H9 (cell line): ENCODE measurements around the gene USP7. TPM values are rescaled to one million over a fixed set of nuclear protein-coding genes. Genes with fewer than 3 reads are reported as not detected.

ENCODE experiments used
- DNase-seq: peaks from one replicate; pipeline ENCODE4 v3.0.0-alpha.2; 2017
- H2AFZ ChIP-seq: one replicate; pipeline ENCODE4 v1.6.1; 2013; ENCODE audit warnings: mild to moderate bottlenecking, low read length, control low read depth, moderate library complexity
- H2AK5ac ChIP-seq: 2 replicates; pipeline ENCODE4 v1.6.1; 2013; ENCODE audit warnings: low read length, control low read depth, mixed read lengths; ENCODE audit not compliant: insufficient read length
- H2BK120ac ChIP-seq: one replicate; pipeline ENCODE4 v1.6.1; 2013; ENCODE audit warnings: low read depth, mild to moderate bottlenecking, low read length, control low read depth, inconsistent platforms; ENCODE audit not compliant: poor library complexity, severe bottlenecking
- H2BK12ac ChIP-seq: 2 replicates; pipeline ENCODE4 v1.6.1; 2013; ENCODE audit warnings: low read length, control low read depth, mixed read lengths, low read depth; ENCODE audit not compliant: insufficient read length
- H2BK15ac ChIP-seq: 2 replicates; pipeline ENCODE4 v1.6.1; 2013; ENCODE audit warnings: low read depth, low read length, control low read depth
- H2BK20ac ChIP-seq: one replicate; pipeline ENCODE4 v1.6.1; 2013; ENCODE audit warnings: low read depth, mild to moderate bottlenecking, low read length, control low read depth, inconsistent platforms; ENCODE audit not compliant: poor library complexity, severe bottlenecking
- H2BK5ac ChIP-seq: 2 replicates; pipeline ENCODE4 v1.6.1; 2013; ENCODE audit warnings: low read length, control low read depth, mixed read lengths; ENCODE audit not compliant: insufficient read length
- H3K14ac ChIP-seq: 2 replicates; pipeline ENCODE4 v1.6.1; 2013; ENCODE audit warnings: low read length, control low read depth; ENCODE audit not compliant: insufficient read depth
- H3K18ac ChIP-seq: 2 replicates; pipeline ENCODE4 v1.6.1; 2013; ENCODE audit warnings: low read depth, mild to moderate bottlenecking, mixed read lengths, low read length, control low read depth; ENCODE audit not compliant: insufficient read length
- H3K23ac ChIP-seq: 2 replicates; pipeline ENCODE4 v1.6.1; 2013; ENCODE audit warnings: low read length, control low read depth, mixed read lengths, low read depth; ENCODE audit not compliant: insufficient read length
- H3K23me2 ChIP-seq: 2 replicates; pipeline ENCODE4 v1.6.1; 2013; ENCODE audit warnings: low read depth, mild to moderate bottlenecking, mixed read lengths, low read length, control low read depth; ENCODE audit not compliant: insufficient read length, poor library complexity, severe bottlenecking
- H3K27ac ChIP-seq: 2 replicates; pipeline ENCODE4 v1.5.1; 2013; ENCODE audit warnings: low read length, control low read depth, mixed read lengths, low read depth; ENCODE audit not compliant: insufficient read length
- H3K27me3 ChIP-seq: 2 replicates; pipeline ENCODE4 v1.6.1; 2013; ENCODE audit warnings: low read length, control low read depth, inconsistent platforms; ENCODE audit not compliant: insufficient read depth
- H3K4ac ChIP-seq: 2 replicates; pipeline ENCODE4 v1.6.1; 2013; ENCODE audit warnings: low read depth, mild to moderate bottlenecking, control low read depth, inconsistent platforms, low read length, moderate library complexity
- H3K4me1 ChIP-seq: 2 replicates; pipeline ENCODE4 v1.6.1; 2013; ENCODE audit warnings: low read length, control low read depth, inconsistent platforms; ENCODE audit not compliant: insufficient read depth
- H3K4me2 ChIP-seq: 2 replicates; pipeline ENCODE4 v1.6.1; 2013; ENCODE audit warnings: low read length, control low read depth, mixed read lengths; ENCODE audit not compliant: insufficient read length, insufficient read depth
- H3K56ac ChIP-seq: 2 replicates; pipeline ENCODE4 v1.6.1; 2013; ENCODE audit warnings: low read depth, mild to moderate bottlenecking, mixed read lengths, low read length, control low read depth; ENCODE audit not compliant: insufficient read length
- H3K79me1 ChIP-seq: 2 replicates; pipeline ENCODE4 v1.6.1; 2013; ENCODE audit warnings: low read depth, mild to moderate bottlenecking, moderate library complexity, low read length, control low read depth, inconsistent platforms; ENCODE audit not compliant: insufficient read depth, poor library complexity, severe bottlenecking
- H3K79me2 ChIP-seq: 2 replicates; pipeline ENCODE4 v1.6.1; 2013; ENCODE audit warnings: low read length, control low read depth, inconsistent platforms; ENCODE audit not compliant: insufficient read depth
- H3K9ac ChIP-seq: 2 replicates; pipeline ENCODE4 v1.6.1; 2013; ENCODE audit warnings: low read length, control low read depth, mixed read lengths; ENCODE audit not compliant: insufficient read length; ENCODE audit errors: extremely low read depth
- H3K9me3 ChIP-seq: one replicate; pipeline ENCODE4 v1.6.1; 2013; ENCODE audit warnings: low read depth, low read length, inconsistent platforms; ENCODE audit not compliant: control insufficient read depth
- H3T11ph ChIP-seq: one replicate; pipeline ENCODE4 v1.6.1; 2013; ENCODE audit warnings: mild to moderate bottlenecking, low read length, control low read depth, inconsistent platforms
- H4K20me1 ChIP-seq: one replicate; pipeline ENCODE4 v1.6.1; 2013; ENCODE audit not compliant: control insufficient read depth, insufficient read length, insufficient read depth
- H4K5ac ChIP-seq: 2 replicates; pipeline ENCODE4 v1.6.1; 2013; ENCODE audit warnings: low read depth, mild to moderate bottlenecking, mixed read lengths, low read length, control low read depth; ENCODE audit not compliant: insufficient read length
- H4K8ac ChIP-seq: replicated peaks from 2 replicates; pipeline ENCODE4 v1.6.1; 2013; ENCODE audit warnings: low read length, control low read depth, mixed read lengths, low read depth; ENCODE audit not compliant: insufficient read length
- H4K91ac ChIP-seq: 2 replicates; pipeline ENCODE4 v1.6.1; 2013; ENCODE audit warnings: low read depth, mild to moderate bottlenecking, moderate library complexity, mixed read lengths, low read length, control low read depth; ENCODE audit not compliant: insufficient read length
- H3K27ac Mint-ChIP-seq, 3 experiments: 2 replicates in 2 of 3; 3 replicates in 1 of 3; pipeline ENCODE4 v1.8.0; 2020 to 2021; ENCODE audit warnings: mixed read lengths in 3 of 3, mild to moderate bottlenecking in 1 of 3, moderate library complexity in 1 of 3
- H3K27me3 Mint-ChIP-seq: 2 replicates; pipeline ENCODE4 v1.8.0; 2021; ENCODE audit warnings: low read depth, mild to moderate bottlenecking, moderate library complexity, mixed read lengths
- H3K36me3 Mint-ChIP-seq, 3 experiments: 2 replicates in 2 of 3; 3 replicates in 1 of 3; pipeline ENCODE4 v1.8.0; 2020 to 2021; ENCODE audit warnings: low read depth in 3 of 3, mixed read lengths in 3 of 3; ENCODE audit not compliant: insufficient read depth in 1 of 3
- H3K4me1 Mint-ChIP-seq, 2 experiments: 2 replicates each; pipeline ENCODE4 v1.8.0; 2020; ENCODE audit warnings: mixed read lengths in 2 of 2
- H3K4me3 Mint-ChIP-seq, 2 experiments: 2 replicates in 1 of 2; 3 replicates in 1 of 2; pipeline ENCODE4 v1.8.0; 2020 to 2021; ENCODE audit warnings: mild to moderate bottlenecking in 2 of 2, mixed read lengths in 2 of 2, moderate library complexity in 1 of 2
- H3K9me3 Mint-ChIP-seq, 2 experiments: 2 replicates in 1 of 2; 3 replicates in 1 of 2; pipeline ENCODE4 v1.8.0; 2020; ENCODE audit warnings: mild to moderate bottlenecking in 2 of 2, mixed read lengths in 2 of 2, moderate library complexity in 1 of 2
- WGBS: extraction: QIAGEN DNeasy Blood & Tissue Kit; methylation state at CpG from one replicate; pipeline ENCODE4 v1.1.7; 2013; ENCODE audit warnings: missing lambda C conversion rate, low lambda C conversion rate, mixed read lengths; ENCODE audit not compliant: insufficient read length; ENCODE audit errors: extremely low coverage; 5-methylcytosine and 5-hydroxymethylcytosine counted together
- total RNA-seq: library from RNA; stranded (reverse); gene quantifications from 2 replicates; pipeline ENCODE4 v1.2.1, GENCODE V29; 2021
- TF ChIP-seq, protein P1 (sequence below): fragments of 200-600 bp; sonication (generic); conservative IDR thresholded peaks from 3 replicates; pipeline ENCODE4 v1.8.0; 2021; ENCODE audit warnings: antibody characterized with exemption, mild to moderate bottlenecking

Gene USP7
- total RNA-seq, 1 experiment from 2014 or later = 192 TPM

- Mint-ChIP-seq H3K9me3 (no peaks in the 10 kb centered on the region; a peak in 1 of 5 replicates), H3K27me3 (no peaks in the 10 kb centered on the region; the same call in 1 of the 2 replicates), H3K4me3 (no peak overlapping the region; a peak in 1 of 5 replicates), H3K27ac (peak overlapping the region in 2 of 3 experiments; percentile 92 to 96; a peak in 4 of 7 replicates), H3K4me1 (peaks cover 27 to 33% of the 10 kb centered on the region in 2 experiments), H3K36me3 (peaks cover 41 to 98% (median 78%) of the 10 kb centered on the region in 3 experiments)
- H3K4ac ChIP-seq = no peak overlapping the region
- H2BK20ac ChIP-seq = no peak overlapping the region
- H2BK5ac ChIP-seq = no peak overlapping the region
- no peaks in the 10 kb centered on the region for H3K23me2 ChIP-seq
- TF ChIP-seq, protein P1, sequence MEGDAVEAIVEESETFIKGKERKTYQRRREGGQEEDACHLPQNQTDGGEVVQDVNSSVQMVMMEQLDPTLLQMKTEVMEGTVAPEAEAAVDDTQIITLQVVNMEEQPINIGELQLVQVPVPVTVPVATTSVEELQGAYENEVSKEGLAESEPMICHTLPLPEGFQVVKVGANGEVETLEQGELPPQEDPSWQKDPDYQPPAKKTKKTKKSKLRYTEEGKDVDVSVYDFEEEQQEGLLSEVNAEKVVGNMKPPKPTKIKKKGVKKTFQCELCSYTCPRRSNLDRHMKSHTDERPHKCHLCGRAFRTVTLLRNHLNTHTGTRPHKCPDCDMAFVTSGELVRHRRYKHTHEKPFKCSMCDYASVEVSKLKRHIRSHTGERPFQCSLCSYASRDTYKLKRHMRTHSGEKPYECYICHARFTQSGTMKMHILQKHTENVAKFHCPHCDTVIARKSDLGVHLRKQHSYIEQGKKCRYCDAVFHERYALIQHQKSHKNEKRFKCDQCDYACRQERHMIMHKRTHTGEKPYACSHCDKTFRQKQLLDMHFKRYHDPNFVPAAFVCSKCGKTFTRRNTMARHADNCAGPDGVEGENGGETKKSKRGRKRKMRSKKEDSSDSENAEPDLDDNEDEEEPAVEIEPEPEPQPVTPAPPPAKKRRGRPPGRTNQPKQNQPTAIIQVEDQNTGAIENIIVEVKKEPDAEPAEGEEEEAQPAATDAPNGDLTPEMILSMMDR = no peak
- H3T11ph ChIP-seq = no peak overlapping the region
- no peak overlapping the region for H2BK15ac ChIP-seq
- H3K27me3 ChIP-seq = no peaks in the 10 kb centered on the region
- H3K4me2 ChIP-seq = no peak overlapping the region
- H4K5ac ChIP-seq = no peak overlapping the region
- no peak overlapping the region for H2BK12ac ChIP-seq
- no peak overlapping the region for H3K27ac ChIP-seq
- no peak overlapping the region for H3K23ac ChIP-seq
- H2AFZ ChIP-seq = no peak overlapping the region
- peaks cover 6% of the 10 kb centered on the region for H4K20me1 ChIP-seq
- no peak for DNase-seq
- H4K91ac ChIP-seq = no peak overlapping the region
- H3K18ac ChIP-seq = no peak overlapping the region
- H2BK120ac ChIP-seq = no peak overlapping the region
- H3K4me1 ChIP-seq = no peaks in the 10 kb centered on the region
- H3K9ac ChIP-seq = no peak overlapping the region
- H3K79me1 ChIP-seq = no peaks in the 10 kb centered on the region
- WGBS = no CpG with 5 or more reads among the region's 8 CpGs
- no peak overlapping the region for H2AK5ac ChIP-seq
- H3K79me2 ChIP-seq = no peaks in the 10 kb centered on the region
- H4K8ac ChIP-seq = no peak overlapping the region
- H3K14ac ChIP-seq = no peak overlapping the region
- no peak overlapping the region for H3K56ac ChIP-seq
- no peaks in the 10 kb centered on the region for H3K9me3 ChIP-seq
Observed at GRCh38 chr16:8852534-8852933, 111.2 kb downstream of the USP7 start.
